ENCODE data around the gene MBTPS1. TPM values are rescaled to one million over a fixed set of nuclear protein-coding genes. Genes with fewer than 3 reads are reported as not detected.

The MBTPS1 gene
- total RNA-seq, 3 donors from 2014 or later (not counting 1 experiment from before 2014, with no cell fraction given), result 85.2 to 124 (median 113) TPM

GRCh38 chr16:84137287-84137686 is 20.5 kb upstream of the MBTPS1 start:
- no peaks in the 10 kb centered on the region for H3K9me3 Mint-ChIP-seq
- H3K4me3 Mint-ChIP-seq, result no peak overlapping the region
- Histone ChIP-seq H3K27ac (ENCODE audit: low read length) (no peak overlapping the region), H3K4me3 (ENCODE audit: low read length) (no peak overlapping the region), H3K9me3 (ENCODE audit: control insufficient read depth, insufficient read depth, low read length) (no peaks in the 10 kb centered on the region), H3K27me3 (ENCODE audit: control insufficient read depth, insufficient read depth, low read length) (no peaks in the 10 kb centered on the region), H3K36me3 (ENCODE audit: control insufficient read depth, insufficient read depth, low read length) (no peaks in the 10 kb centered on the region), H3K4me1 (ENCODE audit: control insufficient read depth, insufficient read depth, low read length) (no peaks in the 10 kb centered on the region)
- H3K27ac Mint-ChIP-seq, result peak overlapping the region in 1 of 2 donors; percentile 32
- intact Hi-C loops (cut with micrococcal nuclease), result no loop called here
- ATAC-seq, result no peak
- no peaks in the 10 kb centered on the region for H3K27me3 Mint-ChIP-seq (ENCODE audit: low read depth in 2 of 2)
- H3K36me3 Mint-ChIP-seq, result no peaks in the 10 kb centered on the region
- no peak for TF ChIP-seq CTCF (IDR thresholded peaks at IDR 0.05)
- 86% methylated on average over 8 of the region's 8 CpGs for WGBS (ENCODE audit: insufficient coverage)
- DNase-seq, result no peak
- H3K4me1 Mint-ChIP-seq, result peaks cover 12% of the 10 kb centered on the region in 2 donors

- H3K36me3 ChIP-seq (ENCODE audit: control insufficient read depth, insufficient read depth, low read length), result no peaks in the 10 kb centered on the region
- H3K4me3 ChIP-seq (ENCODE audit: low read length), result no peak overlapping the region
- Mint-ChIP-seq H3K9me3 (no peaks in the 10 kb centered on the region), H3K4me1 (peaks cover 8 to 12% of the 10 kb centered on the region in 2 donors), H3K4me3 (no peak overlapping the region), H3K27ac (peak overlapping the region in 1 of 2 donors; percentile 32), H3K27me3 (ENCODE audit: low read depth in 2 of 2) (no peaks in the 10 kb centered on the region), H3K36me3 (no peaks in the 10 kb centered on the region)
- intact Hi-C loops (cut with micrococcal nuclease), result no loop called here
- H3K27ac ChIP-seq (ENCODE audit: low read length), result no peak overlapping the region
- H3K9me3 ChIP-seq (ENCODE audit: control insufficient read depth, insufficient read depth, low read length), result no peaks in the 10 kb centered on the region
- WGBS (ENCODE audit: insufficient coverage), result 97% methylated on average over 7 of the region's 11 CpGs
- no peaks in the 10 kb centered on the region for H3K4me1 ChIP-seq (ENCODE audit: control insufficient read depth, insufficient read depth, low read length)
- TF ChIP-seq CTCF (IDR thresholded peaks at IDR 0.05), result no peak
- no peak for ATAC-seq
- no peaks in the 10 kb centered on the region for H3K27me3 ChIP-seq (ENCODE audit: control insufficient read depth, insufficient read depth, low read length)
- DNase-seq, result no peak
These were observed 19.8 kb upstream of the MBTPS1 start for GRCh38 chr16:84136331-84137125.

- intact Hi-C loops (cut with micrococcal nuclease), result no loop called here
- DNase-seq (no peak), ATAC-seq (no peak)
- no peaks in the 10 kb centered on the region for H3K9me3 Mint-ChIP-seq
- peaks cover 4 to 6% of the 10 kb centered on the region in 2 donors for H3K4me1 Mint-ChIP-seq
- no peak for TF ChIP-seq CTCF (IDR thresholded peaks at IDR 0.05)
- 95% methylated on average over 6 of the region's 7 CpGs for WGBS (ENCODE audit: insufficient coverage)
- Histone ChIP-seq H3K9me3 (ENCODE audit: control insufficient read depth, insufficient read depth, low read length) (no peaks in the 10 kb centered on the region), H3K27me3 (ENCODE audit: control insufficient read depth, insufficient read depth, low read length) (no peaks in the 10 kb centered on the region), H3K36me3 (ENCODE audit: control insufficient read depth, insufficient read depth, low read length) (peaks cover 12% of the 10 kb centered on the region), H3K27ac (ENCODE audit: low read length) (no peak overlapping the region), H3K4me3 (ENCODE audit: low read length) (no peak overlapping the region), H3K4me1 (ENCODE audit: control insufficient read depth, insufficient read depth, low read length) (no peaks in the 10 kb centered on the region)
- H3K27me3 Mint-ChIP-seq (ENCODE audit: low read depth in 2 of 2), result no peaks in the 10 kb centered on the region
- no peaks in the 10 kb centered on the region for H3K36me3 Mint-ChIP-seq
- no peak overlapping the region for H3K4me3 Mint-ChIP-seq
- no peak overlapping the region for H3K27ac Mint-ChIP-seq
These were observed 16.0 kb upstream of the MBTPS1 start for GRCh38 chr16:84132527-84133285.

Data from natural killer cell (primary cell).